Naive thymus-derived CD4-positive, alpha-beta T cell (primary cell): ENCODE measurements around the gene TRIP12. TPM values are rescaled to one million over a fixed set of nuclear protein-coding genes. Genes with fewer than 3 reads are reported as not detected.

Source experiments
- ATAC-seq: fragments of 150-1000 bp; cut with Tn5 transposase; 2 replicates; pipeline ENCODE4 v1.10.0; 2021; ENCODE audit warnings: mild to moderate bottlenecking, moderate library complexity
- CTCF ChIA-PET: fragments of 350-600 bp; sonication (Branson Sonifier 250); formaldehyde crosslinking; loops from one replicate; lab custom pipeline; 2021; ENCODE audit warnings: antibody characterized with exemption; lab: Charles Lee
- POLR2A ChIA-PET: fragments of 350-600 bp; sonication (Branson Sonifier 250); formaldehyde crosslinking; loops from one replicate; lab custom pipeline; 2021; ENCODE audit warnings: antibody characterized with exemption, inconsistent platforms; lab: Charles Lee
- DNase-seq, 9 donors: peaks; one replicate each; pipeline versions ENCODE4 v3.0.0 to v3.0.0-alpha.2; 2020 to 2022; ENCODE audit warnings: mixed read lengths in 1 of 9
- H3K27ac ChIP-seq: one replicate; pipeline ENCODE4 v1.7.0; 2013; ENCODE audit warnings: mild to moderate bottlenecking, low read depth, low read length, moderate library complexity
- H3K27me3 ChIP-seq, 2 donors: one replicate each; pipeline ENCODE4 v1.7.0; 2013; ENCODE audit warnings: low read length in 2 of 2, mild to moderate bottlenecking in 2 of 2, moderate library complexity in 2 of 2; ENCODE audit not compliant: control insufficient read depth in 2 of 2, insufficient read depth in 2 of 2
- H3K36me3 ChIP-seq, 3 experiments: 1 replicate in 2 of 3; 2 replicates in 1 of 3; pipeline ENCODE4 v1.7.0; 2013; ENCODE audit warnings: low read length in 3 of 3, mild to moderate bottlenecking in 3 of 3, moderate library complexity in 1 of 3; ENCODE audit not compliant: insufficient read depth in 3 of 3, control insufficient read depth in 2 of 3
- H3K4me1 ChIP-seq, 2 donors: one replicate each; pipeline ENCODE4 v1.7.0; 2013; ENCODE audit warnings: low read length in 2 of 2, mild to moderate bottlenecking in 2 of 2, moderate library complexity in 1 of 2; ENCODE audit not compliant: control insufficient read depth in 2 of 2, insufficient read depth in 2 of 2
- H3K4me3 ChIP-seq: 2 replicates; pipeline ENCODE4 v1.7.0; 2013; ENCODE audit warnings: mild to moderate bottlenecking, low read length
- H3K9me3 ChIP-seq, 3 experiments: 1 replicate in 2 of 3; 2 replicates in 1 of 3; pipeline ENCODE4 v1.7.0; 2013; ENCODE audit warnings: low read length in 3 of 3; ENCODE audit not compliant: control insufficient read depth in 2 of 3
- H3K27ac Mint-ChIP-seq, 9 donors: one replicate each; pipeline ENCODE4 v1.8.0; 2020 to 2022; ENCODE audit warnings: mixed read lengths in 9 of 9, mild to moderate bottlenecking in 8 of 9, moderate library complexity in 5 of 9, inconsistent platforms in 2 of 9
- H3K27me3 Mint-ChIP-seq, 5 donors: one replicate each; pipeline ENCODE4 v1.8.0; 2021 to 2022; ENCODE audit warnings: mixed read lengths in 5 of 5, mild to moderate bottlenecking in 1 of 5
- H3K36me3 Mint-ChIP-seq, 5 donors: one replicate each; pipeline ENCODE4 v1.8.0; 2020 to 2022; ENCODE audit warnings: mixed read lengths in 5 of 5, mild to moderate bottlenecking in 3 of 5, inconsistent platforms in 1 of 5
- H3K4me1 Mint-ChIP-seq, 7 donors: one replicate each; pipeline ENCODE4 v1.8.0; 2020 to 2022; ENCODE audit warnings: mixed read lengths in 7 of 7, mild to moderate bottlenecking in 3 of 7, inconsistent platforms in 1 of 7
- H3K4me3 Mint-ChIP-seq, 10 donors: one replicate each; pipeline ENCODE4 v1.8.0; 2020 to 2022; ENCODE audit warnings: mild to moderate bottlenecking in 10 of 10, mixed read lengths in 10 of 10, moderate library complexity in 6 of 10, inconsistent platforms in 2 of 10
- H3K9me3 Mint-ChIP-seq, 11 donors: one replicate each; pipeline ENCODE4 v1.8.0; 2020 to 2022; ENCODE audit warnings: mixed read lengths in 11 of 11, mild to moderate bottlenecking in 4 of 11, inconsistent platforms in 1 of 11, moderate library complexity in 1 of 11
- intact Hi-C, 2 donors: fragments of 100-400 bp; cut with micrococcal nuclease; formaldehyde crosslinking; loops; one replicate each; pipeline ENCODE4 v1.15.1; 2023
- polyA plus RNA-seq, 2 donors: library from polyadenylated mRNA; unstranded; fragments of 300-500 nt; fragmentation: Illumina TruSeq; gene quantifications; one replicate each; pipeline ENCODE4 v1.2.3, GENCODE V29; 2021
- total RNA-seq, 6 experiments: library from RNA in 5 of 6; stranded (reverse) in 5 of 6; gene quantifications; 1 replicate in 5 of 6; 2 replicates in 1 of 6; pipeline ENCODE4 v1.2.3 and lab custom pipeline; 2021 to 2026

The TRIP12 gene
- total and polyA plus RNA-seq, 7 experiments from 2014 or later = 34.8 to 247 (median 224) TPM

GRCh38 chr2:229715895-229716507 lies 205.8 kb downstream of the TRIP12 start:
- intact Hi-C loops = loop anchor here in 1 of 2 donors (2.0 kb wide), 1 partner anchor 1825 kb away; no protein-coding TSS in a partner anchor
- Mint-ChIP-seq H3K36me3 (peaks cover 0 to 9% (median 0%) of the 10 kb centered on the region in 5 donors), H3K27ac (no peak overlapping the region), H3K4me1 (peaks cover 0 to 23% (median 13%) of the 10 kb centered on the region in 7 donors), H3K27me3 (peaks cover 51 to 74% (median 58%) of the 10 kb centered on the region in 5 donors), H3K9me3 (peaks cover 0 to 21% (median 8%) of the 10 kb centered on the region in 11 donors), H3K4me3 (peak overlapping the region; percentile 22 to 78 (median 53))
- H3K4me3 ChIP-seq = no peak overlapping the region
- no peak overlapping the region for H3K27ac ChIP-seq
- no peaks in the 10 kb centered on the region for H3K36me3 ChIP-seq
- ATAC-seq (no peak), DNase-seq (peak in 6 of 9 donors; percentile 6 to 25 (median 16))
- H3K4me1 ChIP-seq = peaks cover 4 to 10% of the 10 kb centered on the region in 2 donors
- CTCF ChIA-PET = interaction anchor here (0.7 kb wide), 1 partner anchor 130 kb away, joined by 3 read pairs; no protein-coding TSS in a partner anchor
- POLR2A ChIA-PET = no interaction called here
- no peaks in the 10 kb centered on the region for H3K9me3 ChIP-seq
- H3K27me3 ChIP-seq = peaks cover 6 to 15% of the 10 kb centered on the region in 2 donors

GRCh38 chr2:229714736-229715541 lies 206.9 kb downstream of the TRIP12 start:
- Histone ChIP-seq H3K4me3 (no peak overlapping the region), H3K36me3 (no peaks in the 10 kb centered on the region), H3K27me3 (peaks cover 6 to 15% of the 10 kb centered on the region in 2 donors), H3K4me1 (peaks cover 4 to 10% of the 10 kb centered on the region in 2 donors), H3K9me3 (no peaks in the 10 kb centered on the region), H3K27ac (no peak overlapping the region)
- peaks cover 0 to 23% (median 8%) of the 10 kb centered on the region in 11 donors for H3K9me3 Mint-ChIP-seq
- ChIA-PET CTCF (no interaction called here), POLR2A (no interaction called here)
- H3K4me1 Mint-ChIP-seq = peaks cover 0 to 23% (median 13%) of the 10 kb centered on the region in 7 donors
- H3K4me3 Mint-ChIP-seq = peak overlapping the region in 9 of 10 donors; percentile 33 to 76 (median 58)
- peaks cover 0 to 9% (median 0%) of the 10 kb centered on the region in 5 donors for H3K36me3 Mint-ChIP-seq
- ATAC-seq (peak; percentile 36), DNase-seq (peak in 4 of 9 donors; percentile 5 to 48 (median 6))
- peaks cover 61 to 83% (median 69%) of the 10 kb centered on the region in 5 donors for H3K27me3 Mint-ChIP-seq
- no peak overlapping the region for H3K27ac Mint-ChIP-seq
- intact Hi-C loops = loop anchor here in 1 of 2 donors (2.0 kb wide), 1 partner anchor 1824 kb away; no protein-coding TSS in a partner anchor

GRCh38 chr2:229714080-229714735 lies 207.6 kb downstream of the TRIP12 start, which contains the start of gene DNER:
Gene DNER, minus strand, starts transcription at chr2:229714555. Its CDS starts 132 bp downstream, at chr2:229714423.
- Histone ChIP-seq H3K4me3 (no peak within 1 kb of the TSS), H3K4me1 (peaks cover 4 to 10% of the 10 kb centered on the region in 2 donors), H3K27me3 (peaks cover 6 to 15% of the 10 kb centered on the region in 2 donors), H3K9me3 (no peaks in the 10 kb centered on the region), H3K36me3 (no peaks in the 10 kb centered on the region), H3K27ac (no peak within 1 kb of the TSS)
- no peak within 1 kb of the TSS for H3K27ac Mint-ChIP-seq
- intact Hi-C loops = loop anchor here in 1 of 2 donors (2.0 kb wide), 1 partner anchor 1823 kb away; no protein-coding TSS in a partner anchor
- peaks cover 0 to 23% (median 8%) of the 10 kb centered on the region in 11 donors for H3K9me3 Mint-ChIP-seq
- H3K36me3 Mint-ChIP-seq = peaks cover 0 to 9% (median 0%) of the 10 kb centered on the region in 5 donors
- DNase-seq (peak in 8 of 9 donors; percentile 19 to 62 (median 36)), ATAC-seq (peak; percentile 83)
- peak within 1 kb of the TSS; percentile 33 to 82 (median 58) for H3K4me3 Mint-ChIP-seq
- ChIA-PET POLR2A (no interaction called here), CTCF (no interaction called here)
- peaks cover 0 to 23% (median 13%) of the 10 kb centered on the region in 7 donors for H3K4me1 Mint-ChIP-seq
- H3K27me3 Mint-ChIP-seq = peaks cover 60 to 83% (median 72%) of the 10 kb centered on the region in 5 donors

Other genes starting within 250 kb of the TRIP12 start
- gene DNER, start 207.5 kb downstream of the TRIP12 start, total RNA-seq = not detected
- not detected for gene DNER, start 207.5 kb downstream of the TRIP12 start, polyA plus RNA-seq
- gene FBXO36, start 494 bp upstream of the TRIP12 start, total RNA-seq = 1 to 10 TPM in 3 of 5 experiments, under 1 TPM in 2; 0.51 to 1.8 (median 1.2) TPM
- 1 to 10 TPM; 1.2 TPM for gene FBXO36, start 494 bp upstream of the TRIP12 start, polyA plus RNA-seq
- gene SLC16A14, start 146.9 kb upstream of the TRIP12 start, total RNA-seq = under 1 TPM; 0.22 to 0.58 (median 0.49) TPM
- under 1 TPM; 0.14 to 0.28 TPM for gene SLC16A14, start 146.9 kb upstream of the TRIP12 start, polyA plus RNA-seq